Gastrocnemius medialis (tissue), 4 donors: ENCODE data around the gene CHAD.

ENCODE experiments used
- CTCF ChIP-seq, 5 experiments: fragments of 450-650 bp in 3 of 5; fragments of 200-600 bp in 2 of 5; sonication (generic) in 2 of 5; IDR thresholded peaks in 4 of 5; conservative IDR thresholded peaks in 1 of 5; 1 replicate in 4 of 5; 2 replicates in 1 of 5; pipeline ENCODE4 v1.5.1; 2016 to 2019; ENCODE audit warnings: antibody characterized with exemption in 5 of 5, mild to moderate bottlenecking in 3 of 5, moderate library complexity in 3 of 5
- POLR2A ChIP-seq, 2 donors: fragments of 450-650 bp; IDR thresholded peaks; one replicate each; pipeline ENCODE4 v1.6.1; 2017; ENCODE audit warnings: antibody characterized with exemption in 2 of 2, mild to moderate bottlenecking in 2 of 2, moderate library complexity in 2 of 2

DNA sequence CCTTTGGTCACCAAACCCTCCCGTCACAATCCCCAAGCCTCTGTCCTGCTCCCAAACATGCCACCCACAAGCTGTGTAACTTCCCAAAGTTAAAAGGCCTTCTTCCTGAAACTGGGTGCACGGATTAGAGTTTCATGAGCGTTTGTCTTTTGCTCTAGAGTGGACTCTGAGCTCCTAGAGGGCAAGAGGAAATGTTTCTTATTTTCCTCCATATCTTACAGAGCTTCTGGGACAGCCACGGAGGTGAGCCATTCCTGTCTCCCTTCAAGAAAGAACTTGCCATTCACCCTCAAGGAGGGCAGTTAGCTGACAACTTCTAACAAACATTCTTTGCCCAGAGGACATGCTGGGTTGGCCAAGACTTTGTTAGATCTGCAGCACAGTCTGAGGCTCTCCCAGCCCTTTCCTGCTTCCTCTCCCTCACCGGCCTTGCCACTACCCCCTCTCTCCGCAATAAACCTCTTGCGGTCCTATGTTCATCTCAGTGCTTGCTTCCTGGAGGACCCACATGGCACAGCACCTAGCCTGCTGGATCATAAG, 37.0 kb upstream of the CHAD start:
- TF ChIP-seq CTCF (IDR thresholded peaks at IDR 0.05 in 4 of 5, conservative IDR thresholded peaks at IDR 0.05 in 1 of 5) (no peak), POLR2A (IDR thresholded peaks at IDR 0.05) (no peak)
